MCF 10A (cell line): ENCODE results near the gene CDRT4. TPM values are rescaled to one million over a fixed set of nuclear protein-coding genes. Genes with fewer than 3 reads are reported as not detected.

Experiments used
- BruUV-seq: library from RNA; stranded (reverse); fragments of 400-500 nt; replicated peaks from 2 replicates; lab custom pipeline; 2021; lab: Mats Ljungman, UMichigan
- CTCF ChIA-PET: fragments of 300-600 bp; sonication (Branson Sonifier 250); formaldehyde crosslinking; extraction: SDS; loops from one replicate; lab custom pipeline; 2021; ENCODE audit warnings: antibody characterized with exemption, inconsistent platforms; lab: Yijun Ruan, JAX
- POLR2A ChIA-PET: fragments of 300-600, 350-650 bp; sonication (Branson Sonifier 250); formaldehyde crosslinking; extraction: SDS; loops from one replicate; lab custom pipeline; 2020; ENCODE audit warnings: antibody characterized with exemption, inconsistent platforms; lab: Yijun Ruan, JAX
- DNase-seq: peaks from one replicate; pipeline ENCODE4 v3.0.0-alpha.2; 2018; ENCODE audit not compliant: unreplicated experiment
- H3K27ac Mint-ChIP-seq: one replicate; pipeline ENCODE4 v1.8.0; 2022; ENCODE audit warnings: mild to moderate bottlenecking, low read depth, mixed read lengths; ENCODE audit not compliant: unreplicated experiment
- H3K27me3 Mint-ChIP-seq: one replicate; pipeline ENCODE4 v1.8.0; 2022; ENCODE audit warnings: mixed read lengths; ENCODE audit not compliant: insufficient read depth, unreplicated experiment
- H3K36me3 Mint-ChIP-seq: one replicate; pipeline ENCODE4 v1.8.0; 2022; ENCODE audit warnings: mild to moderate bottlenecking, moderate library complexity, mixed read lengths; ENCODE audit not compliant: insufficient read depth, unreplicated experiment
- H3K4me1 Mint-ChIP-seq: one replicate; pipeline ENCODE4 v1.8.0; 2022; ENCODE audit warnings: mixed read lengths; ENCODE audit not compliant: insufficient read depth, unreplicated experiment
- H3K4me3 Mint-ChIP-seq: one replicate; pipeline ENCODE4 v1.8.0; 2022; ENCODE audit warnings: mild to moderate bottlenecking, moderate library complexity, mixed read lengths; ENCODE audit not compliant: unreplicated experiment
- H3K9me3 Mint-ChIP-seq: one replicate; pipeline ENCODE4 v1.8.0; 2022; ENCODE audit warnings: mixed read lengths; ENCODE audit not compliant: unreplicated experiment
- intact Hi-C: fragments of 100-400 bp; cut with micrococcal nuclease; formaldehyde crosslinking; loops from 2 replicates; pipeline ENCODE4 v1.14.1; 2022
- total RNA-seq: library from RNA; stranded (reverse); gene quantifications from 2 replicates; pipeline ENCODE4 v1.2.3, GENCODE V29; 2022
- TF ChIP-seq, protein P1 (sequence below): fragments of 200-600 bp; IDR thresholded peaks from one replicate; pipeline ENCODE4 v1.8.0; 2022; ENCODE audit warnings: antibody characterized with exemption, mild to moderate bottlenecking; ENCODE audit not compliant: unreplicated experiment

The CDRT4 gene
- total RNA-seq, 1 experiment from 2014 or later = 11.3 TPM

DNA sequence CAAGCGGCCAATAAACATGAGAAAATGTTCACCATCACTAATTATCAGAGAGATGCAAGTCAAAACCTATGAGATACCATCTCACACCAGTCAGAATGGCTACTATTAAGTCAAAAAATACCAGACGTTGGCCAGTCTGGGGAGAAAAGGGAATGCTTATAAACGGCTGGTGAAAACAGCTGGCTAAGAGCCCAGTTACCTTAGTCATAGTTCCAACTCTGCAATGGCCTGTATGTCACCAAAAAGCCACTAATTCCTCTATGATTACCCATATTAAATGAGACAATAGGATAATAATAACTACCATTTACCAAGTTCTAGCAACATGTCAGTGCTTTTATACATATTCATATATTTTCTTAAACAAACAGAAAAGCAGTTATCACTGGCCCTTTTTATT, 42.9 kb upstream of the CDRT4 start:
- TF ChIP-seq, protein P1, sequence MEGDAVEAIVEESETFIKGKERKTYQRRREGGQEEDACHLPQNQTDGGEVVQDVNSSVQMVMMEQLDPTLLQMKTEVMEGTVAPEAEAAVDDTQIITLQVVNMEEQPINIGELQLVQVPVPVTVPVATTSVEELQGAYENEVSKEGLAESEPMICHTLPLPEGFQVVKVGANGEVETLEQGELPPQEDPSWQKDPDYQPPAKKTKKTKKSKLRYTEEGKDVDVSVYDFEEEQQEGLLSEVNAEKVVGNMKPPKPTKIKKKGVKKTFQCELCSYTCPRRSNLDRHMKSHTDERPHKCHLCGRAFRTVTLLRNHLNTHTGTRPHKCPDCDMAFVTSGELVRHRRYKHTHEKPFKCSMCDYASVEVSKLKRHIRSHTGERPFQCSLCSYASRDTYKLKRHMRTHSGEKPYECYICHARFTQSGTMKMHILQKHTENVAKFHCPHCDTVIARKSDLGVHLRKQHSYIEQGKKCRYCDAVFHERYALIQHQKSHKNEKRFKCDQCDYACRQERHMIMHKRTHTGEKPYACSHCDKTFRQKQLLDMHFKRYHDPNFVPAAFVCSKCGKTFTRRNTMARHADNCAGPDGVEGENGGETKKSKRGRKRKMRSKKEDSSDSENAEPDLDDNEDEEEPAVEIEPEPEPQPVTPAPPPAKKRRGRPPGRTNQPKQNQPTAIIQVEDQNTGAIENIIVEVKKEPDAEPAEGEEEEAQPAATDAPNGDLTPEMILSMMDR = no peak
- Mint-ChIP-seq H3K4me3 (no peak overlapping the region), H3K27ac (no peak overlapping the region), H3K27me3 (no peaks in the 10 kb centered on the region), H3K9me3 (no peaks in the 10 kb centered on the region), H3K36me3 (peaks cover 24% of the 10 kb centered on the region), H3K4me1 (peaks cover 8% of the 10 kb centered on the region)
- no TSS peak for BruUV-seq
- POLR2A ChIA-PET = no interaction called here
- CTCF ChIA-PET = interaction anchor here (0.7 to 2.3 kb wide), 3 partner anchors 8 to 252 kb away, joined by 4 to 12 read pairs (median 6); no protein-coding TSS in a partner anchor
- peak; percentile 60 for DNase-seq
- intact Hi-C loops = no loop called here

DNA sequence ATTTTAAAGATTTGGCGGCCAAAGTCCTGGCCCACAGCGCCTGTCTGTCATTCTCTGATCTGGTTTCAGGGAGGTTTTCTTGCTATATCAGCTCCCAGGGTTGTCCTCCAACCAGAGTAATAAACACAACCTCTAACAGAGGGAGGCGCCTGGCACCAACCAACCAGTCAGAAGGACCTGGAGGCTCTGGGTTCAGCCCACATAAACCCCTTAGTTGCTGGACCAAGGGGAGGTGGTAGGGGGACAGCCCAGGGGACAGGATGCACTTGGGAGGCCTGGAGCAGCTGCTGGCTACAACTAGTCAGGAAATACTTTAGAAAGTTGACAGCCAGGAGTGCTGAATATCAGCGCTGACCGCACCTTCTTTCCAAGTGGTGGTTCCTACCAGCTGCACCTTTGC, 41.7 kb upstream of the CDRT4 start:
- TF ChIP-seq, protein P1 = no peak
- peaks cover 8% of the 10 kb centered on the region for H3K4me1 Mint-ChIP-seq
- DNase-seq = no peak
- no peaks in the 10 kb centered on the region for H3K27me3 Mint-ChIP-seq
- intact Hi-C loops = no loop called here
- BruUV-seq = no TSS peak
- CTCF ChIA-PET = interaction anchor here (0.8 to 2.3 kb wide), 3 partner anchors 213 to 251 kb away, joined by 3 to 12 read pairs (median 5); no protein-coding TSS in a partner anchor
- POLR2A ChIA-PET = interaction anchor here (0.5 kb wide), 1 partner anchor 1920 kb away, joined by 3 read pairs; no protein-coding TSS in a partner anchor
- no peak overlapping the region for H3K4me3 Mint-ChIP-seq
- no peak overlapping the region for H3K27ac Mint-ChIP-seq
- no peaks in the 10 kb centered on the region for H3K9me3 Mint-ChIP-seq
- H3K36me3 Mint-ChIP-seq = peaks cover 12% of the 10 kb centered on the region

DNA sequence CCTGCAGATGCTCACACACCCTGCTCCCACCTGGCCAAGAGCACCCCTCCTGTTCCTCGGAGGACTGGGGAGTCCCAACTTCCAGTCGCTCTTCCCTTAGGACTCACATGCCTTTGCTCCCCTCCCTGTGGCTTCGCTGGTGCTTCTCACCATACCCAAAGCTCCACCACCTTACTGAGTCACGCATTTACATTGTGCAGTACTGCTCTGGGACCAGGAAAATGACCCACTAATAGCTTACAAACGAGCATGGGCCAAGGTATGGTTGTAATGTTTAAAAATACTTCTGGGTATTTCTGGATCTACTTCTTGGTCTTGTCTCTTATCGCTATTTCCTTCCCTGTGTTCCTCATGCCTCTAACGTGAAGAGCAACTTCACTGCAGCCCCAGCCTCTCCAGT, 41.0 kb upstream of the CDRT4 start:
- CTCF ChIA-PET = interaction anchor here (0.8 to 2.3 kb wide), 4 partner anchors 109 to 250 kb away, joined by 3 to 12 read pairs (median 4); no protein-coding TSS in a partner anchor
- Mint-ChIP-seq H3K9me3 (no peaks in the 10 kb centered on the region), H3K4me1 (peaks cover 8% of the 10 kb centered on the region), H3K4me3 (no peak overlapping the region), H3K27ac (no peak overlapping the region), H3K27me3 (no peaks in the 10 kb centered on the region), H3K36me3 (peaks cover 10% of the 10 kb centered on the region)
- POLR2A ChIA-PET = no interaction called here
- intact Hi-C loops = no loop called here
- no TSS peak for BruUV-seq
- DNase-seq = no peak
- TF ChIP-seq, protein P1 = no peak

DNA sequence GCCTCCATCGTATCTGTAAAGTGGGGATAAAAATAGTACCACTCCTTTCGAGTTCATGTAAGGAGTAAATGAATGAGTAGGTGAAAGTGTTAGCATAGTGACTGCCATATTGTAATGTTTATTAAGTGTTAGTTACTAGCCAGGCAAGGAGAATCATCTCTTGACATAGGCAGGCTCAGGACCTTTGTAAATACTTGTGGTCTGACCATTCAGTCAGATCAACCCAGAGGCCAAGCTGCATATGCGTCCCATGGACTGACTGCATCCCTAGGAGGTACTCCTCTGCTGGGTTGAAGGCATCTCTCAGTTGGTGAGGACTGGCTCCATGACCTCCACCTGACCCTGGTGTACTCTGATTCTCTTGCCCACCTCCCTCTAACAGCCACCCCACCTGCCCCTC, 40.5 kb upstream of the CDRT4 start:
- peaks cover 11% of the 10 kb centered on the region for H3K36me3 Mint-ChIP-seq
- H3K4me1 Mint-ChIP-seq = peaks cover 8% of the 10 kb centered on the region
- no peak overlapping the region for H3K27ac Mint-ChIP-seq
- CTCF ChIA-PET = interaction anchor here (1.1 to 2.3 kb wide), 4 partner anchors 109 to 250 kb away, joined by 3 to 12 read pairs (median 3); no protein-coding TSS in a partner anchor
- H3K27me3 Mint-ChIP-seq = no peaks in the 10 kb centered on the region
- no TSS peak for BruUV-seq
- TF ChIP-seq, protein P1 = no peak
- H3K9me3 Mint-ChIP-seq = no peaks in the 10 kb centered on the region
- no peak for DNase-seq
- intact Hi-C loops = no loop called here
- H3K4me3 Mint-ChIP-seq = no peak overlapping the region
- POLR2A ChIA-PET = no interaction called here
